Esophagus squamous epithelium (tissue), 5 donors: ENCODE data around the gene CAMK1G. TPM values are rescaled to one million over a fixed set of nuclear protein-coding genes. Genes with fewer than 3 reads are reported as not detected.

Experiments used
- DNase-seq: peaks from one replicate; lab custom pipeline; 2025; lab: John Stamatoyannopoulos, UW
- H3K27ac ChIP-seq, 4 donors: fragments of 200-600 bp; sonication (generic); one replicate each; pipeline ENCODE4 v1.5.1; 2016 to 2019; ENCODE audit warnings: mild to moderate bottlenecking in 1 of 4
- H3K27me3 ChIP-seq, 4 donors: fragments of 200-600 bp; sonication (generic); 1 replicate in 3 of 4; 2 replicates in 1 of 4; pipeline versions ENCODE4 v1.5.1 to v1.6.0; 2017 to 2021; ENCODE audit warnings: antibody characterized with exemption in 1 of 4
- H3K36me3 ChIP-seq, 3 donors: fragments of 200-600 bp; sonication (generic); one replicate each; pipeline ENCODE4 v1.5.1; 2016 to 2019
- H3K4me1 ChIP-seq, 3 donors: fragments of 200-600 bp; sonication (generic); one replicate each; pipeline ENCODE4 v1.5.1; 2017 to 2019
- H3K4me3 ChIP-seq, 4 donors: fragments of 200-600 bp; sonication (generic); 1 replicate in 3 of 4; 2 replicates in 1 of 4; pipeline ENCODE4 v1.5.1; 2016 to 2019; ENCODE audit warnings: mild to moderate bottlenecking in 2 of 4, moderate library complexity in 1 of 4
- H3K9me3 ChIP-seq, 3 donors: fragments of 200-600 bp; sonication (generic); one replicate each; pipeline ENCODE4 v1.5.1; 2016 to 2019
- CTCF ChIP-seq, 6 experiments: fragments of 450-650 bp in 4 of 6; fragments of 200-600 bp in 2 of 6; sonication (generic) in 2 of 6; IDR thresholded peaks; one replicate each; pipeline ENCODE4 v1.5.1; 2016 to 2019; ENCODE audit warnings: antibody characterized with exemption in 6 of 6, mild to moderate bottlenecking in 4 of 6, moderate library complexity in 4 of 6
- POLR2A ChIP-seq, 4 donors: fragments of 450-650 bp; IDR thresholded peaks; one replicate each; pipeline ENCODE4 v1.6.1; 2017; ENCODE audit warnings: antibody characterized with exemption in 4 of 4, mild to moderate bottlenecking in 4 of 4, moderate library complexity in 3 of 4
- WGBS, 2 donors: methylation state at CpG; one replicate each; pipeline ENCODE4 v1.1.5; 2018; 5-methylcytosine and 5-hydroxymethylcytosine counted together
- intact Hi-C: fragments of 100-400 bp; cut with DNase I; formaldehyde crosslinking; loops from one replicate; pipeline ENCODE4 v1.15.0; 2022
- total RNA-seq, 4 donors: library from RNA; depleted of rRNA; stranded (reverse); fragments of >200 nt; gene quantifications; one replicate each; pipeline ENCODE4 v1.1.0, GENCODE V29; 2016
- donor health status: DM: yes; HTN: yes; CAD: no.

CAMK1G gene
- total RNA-seq, 4 donors from 2014 or later: 0.19 TPM; not detected in 3

GRCh38 chr1:209648931-209649776, 65.6 kb downstream of the CAMK1G start:
- Histone ChIP-seq H3K27me3 (no peaks in the 10 kb centered on the region), H3K4me1 (peaks cover 28 to 100% (median 74%) of the 10 kb centered on the region in 3 donors), H3K36me3 (no peaks in the 10 kb centered on the region), H3K4me3 (peak overlapping the region in 3 of 4 donors; percentile 30 to 54 (median 39)), H3K9me3 (no peaks in the 10 kb centered on the region), H3K27ac (peak overlapping the region; percentile 75 to 90 (median 87))
- intact Hi-C loops: no loop called here
- 23 to 29% methylated on average over 6 of the region's 6 CpGs for WGBS, 2 donors
- DNase-seq: no peak
- TF ChIP-seq CTCF (IDR thresholded peaks at IDR 0.05): no peak
- TF ChIP-seq POLR2A (IDR thresholded peaks at IDR 0.05): peak in 1 of 4 donors; percentile 13

DNA sequence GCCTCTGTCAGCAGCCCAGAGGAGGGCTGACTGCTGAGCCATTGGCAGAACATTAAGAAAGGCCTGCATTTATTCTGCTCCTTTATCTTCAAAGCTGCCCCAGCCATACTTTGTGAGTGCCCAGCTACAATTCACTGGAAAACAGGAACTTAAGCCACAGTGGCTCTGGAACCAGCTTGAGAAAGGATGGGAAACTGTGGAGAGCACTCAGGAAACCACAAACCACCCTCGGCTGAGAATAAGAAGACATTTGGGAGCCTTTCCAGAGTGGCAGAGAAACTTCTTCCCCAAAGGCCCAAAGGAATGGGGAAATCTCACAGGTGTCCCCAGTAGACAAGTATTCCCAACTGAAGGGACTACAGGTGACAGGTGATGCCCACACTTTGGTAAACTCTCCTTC, 66.9 kb downstream of the CAMK1G start:
- Histone ChIP-seq H3K9me3 (no peaks in the 10 kb centered on the region), H3K27ac (peak overlapping the region; percentile 79 to 90 (median 87)), H3K4me3 (peak overlapping the region; percentile 10 to 54 (median 34)), H3K4me1 (peaks cover 26 to 100% (median 63%) of the 10 kb centered on the region in 3 donors), H3K27me3 (peaks cover 0 to 10% (median 0%) of the 10 kb centered on the region in 4 donors), H3K36me3 (no peaks in the 10 kb centered on the region)
- DNase-seq: no peak
- TF ChIP-seq POLR2A (IDR thresholded peaks at IDR 0.05): no peak
- TF ChIP-seq CTCF (IDR thresholded peaks at IDR 0.05): no peak
- intact Hi-C loops: no loop called here
- WGBS, 2 donors: 14 to 20% methylated on average over 1 of the region's 1 CpG

DNA sequence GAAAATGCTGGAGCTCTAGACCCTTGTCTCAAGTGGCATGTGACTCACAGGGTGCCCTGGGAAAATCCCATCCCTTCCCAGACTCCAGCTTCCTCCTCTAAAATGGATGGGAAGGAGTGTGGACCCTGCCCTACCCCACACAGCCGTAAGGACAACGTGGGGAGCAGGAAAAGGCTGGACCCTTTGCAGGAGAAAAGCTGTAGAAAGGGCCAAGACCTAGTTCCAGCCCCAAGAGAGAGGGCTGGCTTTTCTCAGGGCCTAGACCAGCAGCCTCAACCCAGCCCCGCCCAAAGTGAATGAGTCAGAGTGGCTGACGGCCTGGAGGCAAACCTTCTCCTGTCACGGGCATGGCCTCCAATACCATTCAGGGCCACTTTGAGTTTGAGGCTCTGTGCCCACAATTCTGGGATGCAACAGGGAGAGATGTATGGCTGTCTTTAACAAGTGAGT, 67.6 kb downstream of the CAMK1G start:
- intact Hi-C loops: no loop called here
- Histone ChIP-seq H3K4me3 (peak overlapping the region; percentile 10 to 54 (median 34)), H3K9me3 (no peaks in the 10 kb centered on the region), H3K4me1 (peaks cover 26 to 100% (median 63%) of the 10 kb centered on the region in 3 donors), H3K27ac (peak overlapping the region; percentile 79 to 90 (median 87)), H3K27me3 (peaks cover 0 to 15% (median 0%) of the 10 kb centered on the region in 4 donors), H3K36me3 (no peaks in the 10 kb centered on the region)
- WGBS, 2 donors: 15% methylated on average over 5 of the region's 5 CpGs; no CpG with 5 or more reads in 1 of the 2 donors
- DNase-seq: no peak
- TF ChIP-seq CTCF (IDR thresholded peaks at IDR 0.05) (no peak), POLR2A (IDR thresholded peaks at IDR 0.05) (peak in 1 of 4 donors; percentile 35)

DNA sequence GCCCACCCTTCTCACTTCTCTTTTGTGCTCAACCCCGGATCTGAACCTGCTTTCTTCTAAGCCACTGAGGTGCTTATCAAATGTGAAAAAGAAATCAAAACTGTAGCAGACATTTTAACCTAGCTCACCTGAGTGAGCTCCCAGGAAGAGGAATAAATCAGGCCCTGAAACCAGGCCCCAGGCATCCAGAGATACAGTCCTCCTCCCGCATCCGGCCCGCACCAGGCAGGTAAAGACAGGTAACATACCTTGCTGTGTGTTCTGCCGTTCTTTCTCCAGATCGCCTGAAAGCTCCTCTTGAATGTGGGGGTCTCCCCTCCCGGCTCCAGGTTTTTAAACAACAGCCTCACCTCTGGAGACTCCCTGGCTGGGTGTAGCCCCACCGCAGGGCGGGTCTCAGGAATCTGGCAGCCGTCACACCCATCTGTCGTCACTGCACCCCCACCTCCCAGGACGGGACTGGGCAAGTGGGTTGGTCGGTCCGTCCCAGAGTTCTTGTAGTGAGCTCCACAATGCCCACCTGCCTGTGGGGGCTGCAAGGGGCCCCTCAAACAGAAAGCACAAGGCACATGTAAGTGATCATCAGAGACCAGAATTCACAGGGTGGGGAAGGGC, 68.7 kb downstream of the CAMK1G start, which contains the start of gene LAMB3:
Gene LAMB3, minus strand, starts transcription at position 305 of the 615 bp plus-strand sequence. CDS start 1,481 bp downstream, outside the sequence.
- no peaks in the 10 kb centered on the region for H3K36me3 ChIP-seq
- 37 to 61% methylated on average over 4 to 11 of the region's 14 CpGs for WGBS, 2 donors
- peaks cover 0 to 25% (median 0%) of the 10 kb centered on the region in 4 donors for H3K27me3 ChIP-seq
- intact Hi-C loops: no loop called here
- TF ChIP-seq CTCF (IDR thresholded peaks at IDR 0.05) (no peak), POLR2A (IDR thresholded peaks at IDR 0.05) (peak in 2 of 4 donors; percentile 38 to 49)
- H3K27ac ChIP-seq: peak within 1 kb of the TSS; percentile 79 to 90 (median 87)
- peaks cover 32 to 100% (median 56%) of the 10 kb centered on the region in 3 donors for H3K4me1 ChIP-seq
- DNase-seq: no peak
- H3K9me3 ChIP-seq: no peaks in the 10 kb centered on the region
- H3K4me3 ChIP-seq: peak within 1 kb of the TSS; percentile 12 to 54 (median 34)
